GM18870 (cell line): ENCODE measurements around the gene AKR1C3.
"Not testable (repeated sequence)": the region's sequence is repeated elsewhere in the genome, so short reads cannot be mapped to it uniquely, and the experiment has no call there.

ENCODE experiments used
- ATAC-seq: cut with Tn5 transposase; IDR thresholded peaks from one replicate; pipeline ENCODE4 v1.9.1; 2021; ENCODE audit warnings: moderate library complexity; ENCODE audit not compliant: unreplicated experiment

AKR1C3 gene

DNA sequence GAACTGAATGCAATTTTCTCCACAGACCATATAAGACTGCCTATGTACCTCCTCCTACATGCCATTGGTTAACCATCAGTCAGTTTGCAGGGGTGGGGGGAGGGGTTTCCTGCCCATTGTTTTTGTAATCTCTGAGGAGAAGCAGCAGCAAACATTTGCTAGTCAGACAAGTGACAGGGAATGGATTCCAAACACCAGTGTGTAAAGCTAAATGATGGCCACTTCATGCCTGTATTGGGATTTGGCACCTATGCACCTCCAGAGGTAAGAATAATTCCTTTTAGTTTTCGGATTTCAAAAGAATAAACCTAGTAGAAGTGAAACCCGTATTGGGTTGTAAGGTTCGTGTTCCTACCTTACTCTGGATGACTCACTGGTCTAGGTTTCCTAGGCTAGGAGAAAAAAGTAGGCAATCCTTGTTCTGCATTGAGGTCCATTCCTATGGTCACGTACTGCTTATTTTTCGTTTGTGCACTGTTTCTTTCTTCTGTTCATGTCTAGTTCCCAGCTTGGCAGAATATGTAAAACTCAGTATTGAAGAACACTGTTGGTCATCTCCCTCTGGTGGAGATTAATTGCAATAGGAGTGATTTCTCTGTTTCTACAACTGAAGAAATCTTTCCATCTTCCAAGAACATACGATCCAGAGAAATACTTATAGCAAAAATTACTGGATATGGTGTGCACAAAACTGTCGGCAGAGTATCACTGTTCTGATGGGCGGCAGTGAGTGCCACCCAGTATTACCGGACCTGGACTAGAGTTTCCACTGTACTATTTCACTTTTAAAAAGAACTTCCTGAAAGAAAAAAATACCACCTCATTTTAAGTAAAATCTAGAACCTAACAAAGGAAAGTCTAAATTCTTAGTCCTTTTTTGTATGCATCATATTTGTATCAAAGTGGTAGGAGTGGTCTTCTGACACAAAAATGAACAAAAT is at the start of gene AKR1C3:
Gene AKR1C3 (plus strand): TSS at position 150 of the 941 bp plus-strand sequence. CDS start 31 bp downstream, at position 181.
- ATAC-seq, result no peak

GRCh38 chr10:5045095-5045494 is 49.1 kb upstream of the AKR1C3 start:
- ATAC-seq, result no peak

DNA sequence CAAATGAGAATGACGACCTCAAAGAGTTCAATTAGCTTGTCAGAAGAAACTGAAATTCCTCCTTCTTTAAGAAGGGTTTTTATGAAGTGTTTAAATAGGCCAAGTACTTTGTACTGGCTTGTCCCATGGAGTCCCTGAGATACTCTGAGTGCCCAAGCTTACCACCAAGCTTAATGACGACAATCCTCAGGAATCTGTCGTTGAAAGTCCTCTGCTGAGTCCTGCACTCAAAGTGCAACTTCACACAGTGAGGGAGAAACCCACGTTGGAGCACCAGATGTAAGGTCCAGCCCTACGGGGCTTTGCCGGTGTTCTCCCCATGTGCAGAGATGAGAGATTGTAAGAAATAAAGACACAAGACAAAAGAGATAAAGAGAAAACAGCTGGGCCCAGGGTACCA is 47.8 kb upstream of the AKR1C3 start:
- ATAC-seq, result no peak

GRCh38 chr10:5047055-5047454 is 47.2 kb upstream of the AKR1C3 start:
- ATAC-seq, result not testable (repeated sequence)

DNA sequence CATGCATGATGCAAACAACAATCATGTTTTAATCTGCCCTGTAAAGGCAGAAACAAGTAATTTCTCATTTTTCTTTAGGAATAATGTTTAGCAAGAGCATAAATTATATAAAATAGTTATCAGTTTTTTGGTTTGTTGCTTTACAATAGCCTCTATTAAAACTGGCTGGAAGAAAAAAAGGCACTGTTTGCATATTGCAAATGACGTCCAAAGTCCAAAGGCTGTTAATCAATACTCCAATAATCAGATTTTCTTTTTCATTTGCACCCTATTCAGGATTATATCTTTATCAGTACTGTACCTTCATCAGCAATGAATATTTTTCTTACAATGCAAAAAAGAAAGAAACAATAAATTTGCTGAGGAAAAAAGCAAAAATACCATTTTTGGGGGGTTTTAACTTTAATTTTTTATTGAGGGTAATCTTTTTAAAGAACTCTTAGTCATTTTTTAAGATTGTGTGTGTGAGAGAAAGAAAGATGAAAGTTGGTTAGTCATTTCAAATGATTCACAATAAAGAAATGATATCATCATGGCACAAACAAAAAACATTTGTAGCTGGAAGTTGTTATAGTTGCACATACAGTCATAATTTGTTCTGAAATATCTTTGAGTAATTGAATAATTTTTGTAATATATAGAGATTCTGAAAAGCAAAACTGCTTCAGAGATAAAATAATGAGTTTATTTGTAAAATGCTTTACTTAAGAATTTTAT is 46.1 kb upstream of the AKR1C3 start:
- no peak for ATAC-seq

GRCh38 chr10:5052951-5053500 is 41.2 kb upstream of the AKR1C3 start:
- not testable (repeated sequence) for ATAC-seq

DNA sequence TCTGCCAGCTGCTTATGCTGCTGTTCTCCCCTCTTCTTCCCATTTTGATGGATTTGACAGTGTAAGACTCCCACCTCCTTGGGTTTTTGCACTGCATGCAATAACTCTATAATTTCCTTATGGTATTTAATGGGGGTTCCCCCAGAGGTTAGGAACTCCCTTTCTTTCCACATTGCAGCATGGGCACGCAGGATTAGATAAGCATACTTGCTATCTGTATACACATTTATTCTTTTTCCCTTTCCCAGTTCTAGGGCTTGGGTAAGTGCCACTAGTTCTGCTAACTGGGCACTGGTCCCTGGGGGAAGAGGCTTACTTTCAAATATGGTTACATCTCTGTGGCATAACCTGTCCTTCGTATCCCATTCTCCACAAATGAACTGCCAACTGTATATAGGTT is 39.4 kb upstream of the AKR1C3 start:
- ATAC-seq, result not testable (repeated sequence)

DNA sequence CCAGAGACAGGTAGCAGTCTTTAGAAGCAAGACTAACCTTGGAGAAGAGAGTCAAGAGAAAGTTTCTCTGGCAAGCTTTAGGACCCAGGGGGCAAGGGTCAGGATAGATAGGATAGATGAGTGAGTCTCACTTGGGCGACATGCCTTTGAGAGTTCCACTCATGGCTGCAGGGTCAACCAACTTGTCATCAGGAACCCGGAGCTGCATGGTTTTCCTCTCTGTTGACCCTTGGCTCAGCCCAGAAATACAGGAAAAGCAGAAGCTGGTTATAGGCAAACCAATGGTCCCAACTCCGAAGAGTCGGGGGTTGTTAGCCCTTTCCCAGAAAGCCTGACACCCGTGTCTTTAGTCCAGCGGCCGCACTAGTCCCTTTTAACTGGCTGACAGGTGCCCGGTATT is 34.9 kb upstream of the AKR1C3 start:
- not testable (repeated sequence) for ATAC-seq

GRCh38 chr10:5060791-5061190 is 33.4 kb upstream of the AKR1C3 start:
- ATAC-seq, result not testable (repeated sequence)

GRCh38 chr10:5064656-5065055 is 29.6 kb upstream of the AKR1C3 start:
- no peak for ATAC-seq

DNA sequence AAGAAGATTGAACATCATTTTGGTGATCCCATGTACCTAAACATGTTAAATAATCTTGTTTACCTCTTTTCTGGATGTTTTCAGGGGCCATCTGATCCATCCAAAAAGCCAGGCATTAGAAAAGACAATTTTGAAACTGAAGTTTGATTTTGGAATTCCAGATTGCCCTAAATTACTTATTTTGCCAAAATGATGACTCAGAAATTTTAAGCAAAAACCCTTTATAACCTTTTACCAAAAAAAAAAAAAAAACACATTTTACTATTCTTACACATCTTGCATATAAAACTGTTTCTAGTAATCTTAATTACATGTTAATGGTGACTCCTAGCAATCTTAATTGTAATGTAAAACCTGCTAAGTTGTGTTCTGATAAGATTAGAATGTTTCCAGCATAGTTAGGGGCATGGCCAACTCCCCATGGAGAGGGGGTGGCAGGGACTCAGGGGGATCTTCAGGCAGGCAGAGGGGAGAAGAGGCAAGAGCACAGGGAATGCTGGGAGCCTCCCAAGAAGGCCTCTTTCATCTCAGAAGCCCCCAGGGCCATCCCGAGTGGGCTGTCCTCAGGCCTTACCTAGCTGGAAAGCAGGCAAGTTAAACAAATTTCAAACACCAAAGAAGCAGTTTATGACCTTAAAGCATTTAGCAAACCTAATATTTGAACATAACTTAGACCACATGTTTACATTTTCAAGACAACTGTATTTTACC is 25.8 kb upstream of the AKR1C3 start:
- no peak for ATAC-seq

- no peak for ATAC-seq
Measured at GRCh38 chr10:5070648-5071410, 23.4 kb upstream of the AKR1C3 start.

DNA sequence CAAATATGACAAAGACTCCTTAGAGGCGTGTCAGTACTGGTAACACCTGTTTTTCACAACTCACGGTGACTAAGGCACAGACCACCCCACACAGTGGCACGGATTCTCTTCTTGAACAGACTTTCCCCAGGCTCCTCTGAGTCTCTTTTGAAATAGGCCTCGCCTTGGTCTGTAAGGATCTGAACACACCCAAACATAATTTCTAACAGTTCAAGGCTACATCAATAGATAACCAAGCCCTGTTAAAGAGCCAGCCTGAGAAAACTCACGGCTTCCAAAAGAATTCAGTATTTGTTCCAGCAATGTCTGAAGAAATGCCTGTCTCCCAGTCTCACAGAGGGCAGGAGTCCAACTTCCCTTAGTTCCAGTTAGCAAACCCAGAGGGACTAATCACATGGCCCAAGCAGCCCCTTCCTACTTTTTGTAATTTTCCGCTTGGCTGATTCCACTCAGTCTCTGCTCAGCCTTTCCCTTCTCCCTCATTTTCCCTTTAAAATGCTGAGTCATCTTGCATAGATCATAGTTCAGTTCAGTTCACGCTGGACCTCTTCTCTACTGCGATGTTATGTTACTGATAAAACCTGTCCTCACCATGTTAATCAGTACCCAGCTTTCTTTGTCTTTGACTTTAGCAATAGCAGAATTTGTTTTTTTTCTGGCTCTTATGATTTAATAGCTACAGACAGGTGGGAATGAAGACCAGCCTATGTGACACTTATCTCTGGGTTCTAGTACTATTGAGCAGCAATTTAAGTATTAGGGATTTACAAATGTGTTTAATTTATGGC is 22.6 kb upstream of the AKR1C3 start:
- ATAC-seq, result no peak

DNA sequence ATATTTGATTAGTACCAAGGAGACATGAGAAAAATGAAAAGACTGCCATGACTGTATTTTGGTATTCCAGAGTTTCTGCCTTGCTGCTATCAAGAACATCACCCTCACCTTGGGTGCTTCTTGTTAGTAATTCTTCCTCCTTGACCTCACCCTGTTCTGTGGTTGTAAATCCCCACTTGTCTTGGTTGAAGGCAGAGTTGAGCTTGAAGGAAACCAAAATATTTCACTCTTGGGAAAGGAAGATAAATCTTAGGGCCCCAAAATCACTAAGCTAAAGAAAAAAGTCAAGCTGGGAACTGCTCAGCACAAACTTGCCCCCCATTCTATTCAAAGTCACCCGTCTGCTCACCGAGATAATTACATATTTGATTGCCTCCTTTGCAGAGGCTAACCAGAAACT is 20.6 kb upstream of the AKR1C3 start:
- ATAC-seq, result no peak

DNA sequence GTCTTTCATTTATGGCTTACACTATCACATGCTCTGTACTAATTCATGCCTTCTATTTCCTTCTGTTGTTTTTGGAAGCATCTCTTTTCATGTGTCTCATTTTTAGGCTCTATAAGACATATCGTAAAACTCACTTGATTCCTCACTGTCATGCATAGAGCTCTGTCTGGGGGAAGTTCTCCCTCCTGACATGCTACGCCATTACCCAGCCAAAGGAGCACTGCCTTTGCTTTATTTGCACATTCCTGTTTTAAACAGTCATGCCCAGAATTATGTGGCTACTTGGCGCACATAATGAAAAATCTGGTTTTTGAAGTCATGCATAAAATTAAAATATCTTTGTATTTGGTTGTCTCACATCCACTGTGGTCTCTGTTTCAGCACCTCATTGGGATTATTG is 17.6 kb upstream of the AKR1C3 start:
- no peak for ATAC-seq

- ATAC-seq, result no peak
Measured at GRCh38 chr10:5078547-5079180, 15.6 kb upstream of the AKR1C3 start.

GRCh38 chr10:5079306-5079830 is 14.8 kb upstream of the AKR1C3 start:
- no peak for ATAC-seq

- ATAC-seq, result no peak
Measured at GRCh38 chr10:5079836-5080235, 14.4 kb upstream of the AKR1C3 start.

DNA sequence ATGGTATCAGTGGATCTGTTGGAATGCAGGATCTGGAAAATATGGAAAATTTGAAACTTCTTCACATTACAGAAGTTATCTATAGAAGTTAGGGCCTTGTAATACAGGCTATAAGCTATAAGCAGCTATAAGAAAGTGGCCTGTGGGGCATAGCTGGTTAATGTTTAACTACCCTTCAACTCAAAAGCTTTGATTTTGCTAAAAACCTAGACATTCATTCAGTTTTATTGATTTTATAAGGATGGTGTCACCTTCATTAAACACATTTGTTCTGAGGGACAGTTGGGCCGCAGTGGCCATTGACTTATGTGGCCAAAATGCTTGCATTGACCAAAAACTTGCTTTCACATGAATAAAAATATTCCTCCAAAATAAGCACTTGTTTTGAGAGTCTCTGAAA is 13.1 kb upstream of the AKR1C3 start:
- no peak for ATAC-seq
